ENCODE results near the gene PLEKHO1. TPM values are rescaled to one million over a fixed set of nuclear protein-coding genes. Genes with fewer than 3 reads are reported as not detected.

PLEKHO1 gene
- total RNA-seq, 1 experiment from 2014 or later = 2.1 TPM

DNA sequence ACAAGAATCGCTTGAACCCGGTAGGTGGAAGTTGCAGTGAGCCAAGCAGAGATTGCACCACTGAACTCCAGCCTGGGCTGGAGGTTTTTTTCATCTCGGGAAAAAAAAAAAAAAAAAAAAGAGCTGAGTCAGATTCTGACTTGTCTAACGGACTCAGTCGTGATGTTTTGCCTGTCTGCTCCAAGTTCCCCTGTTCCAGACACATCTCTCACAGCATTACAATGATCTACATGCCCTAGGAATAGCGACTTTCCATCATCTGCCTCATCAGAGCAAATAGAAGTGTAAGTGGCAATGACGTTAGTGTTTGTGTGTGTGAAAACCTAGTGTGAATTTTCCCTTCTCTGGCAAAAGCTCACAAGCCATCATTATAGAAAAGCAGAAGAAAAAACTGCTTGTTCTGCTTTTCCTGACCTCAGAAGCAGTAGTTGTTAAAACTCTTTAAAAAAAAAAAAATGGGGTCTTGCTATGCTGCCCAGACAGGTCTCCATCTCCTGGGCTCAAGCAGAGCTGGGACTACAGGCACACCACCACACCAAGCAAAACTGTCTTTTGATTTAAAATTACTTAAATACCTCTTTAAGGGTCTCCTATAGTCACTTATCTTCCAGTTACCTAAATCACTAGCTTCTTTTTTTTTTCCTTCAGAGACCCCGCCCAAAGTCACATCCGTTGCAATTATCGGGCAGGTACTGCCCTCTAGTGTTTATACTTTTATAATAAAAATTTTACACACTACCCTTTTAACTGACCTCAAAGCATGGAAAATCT, 37.3 kb downstream of the PLEKHO1 start:
- Mint-ChIP-seq H3K36me3 (ENCODE audit: insufficient read depth, unreplicated experiment) (peaks cover 3% of the 10 kb centered on the region), H3K4me3 (ENCODE audit: unreplicated experiment) (no peak overlapping the region), H3K27ac (ENCODE audit: unreplicated experiment) (no peak overlapping the region), H3K9me3 (ENCODE audit: unreplicated experiment) (no peaks in the 10 kb centered on the region), H3K4me1 (ENCODE audit: low read depth, unreplicated experiment) (peaks cover 4% of the 10 kb centered on the region), H3K27me3 (ENCODE audit: insufficient read depth, unreplicated experiment) (no peaks in the 10 kb centered on the region)
- no peak overlapping the region for H3K4me3 ChIP-seq (ENCODE audit: low read depth, low read length)
- H3K9me3 ChIP-seq = no peaks in the 10 kb centered on the region
- no TSS peak for BruUV-seq (replicated peaks)
- intact Hi-C loops (cut with micrococcal nuclease; ENCODE audit: unreplicated experiment) = loop anchor here (1.0 to 5.0 kb wide), 4 partner anchors 24 to 299 kb away; partner anchors contain the start of gene VPS45
- TF ChIP-seq, protein P1, sequence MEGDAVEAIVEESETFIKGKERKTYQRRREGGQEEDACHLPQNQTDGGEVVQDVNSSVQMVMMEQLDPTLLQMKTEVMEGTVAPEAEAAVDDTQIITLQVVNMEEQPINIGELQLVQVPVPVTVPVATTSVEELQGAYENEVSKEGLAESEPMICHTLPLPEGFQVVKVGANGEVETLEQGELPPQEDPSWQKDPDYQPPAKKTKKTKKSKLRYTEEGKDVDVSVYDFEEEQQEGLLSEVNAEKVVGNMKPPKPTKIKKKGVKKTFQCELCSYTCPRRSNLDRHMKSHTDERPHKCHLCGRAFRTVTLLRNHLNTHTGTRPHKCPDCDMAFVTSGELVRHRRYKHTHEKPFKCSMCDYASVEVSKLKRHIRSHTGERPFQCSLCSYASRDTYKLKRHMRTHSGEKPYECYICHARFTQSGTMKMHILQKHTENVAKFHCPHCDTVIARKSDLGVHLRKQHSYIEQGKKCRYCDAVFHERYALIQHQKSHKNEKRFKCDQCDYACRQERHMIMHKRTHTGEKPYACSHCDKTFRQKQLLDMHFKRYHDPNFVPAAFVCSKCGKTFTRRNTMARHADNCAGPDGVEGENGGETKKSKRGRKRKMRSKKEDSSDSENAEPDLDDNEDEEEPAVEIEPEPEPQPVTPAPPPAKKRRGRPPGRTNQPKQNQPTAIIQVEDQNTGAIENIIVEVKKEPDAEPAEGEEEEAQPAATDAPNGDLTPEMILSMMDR (IDR thresholded peaks at IDR 0.05; ENCODE audit: insufficient read depth in 1 of 2, low read depth in 1 of 2, low read length in 1 of 2, severe bottlenecking in 1 of 2, unreplicated experiment in 1 of 2) = peak; percentile 34 to 53
- DNase-seq = peak in 1 of 2 experiments; percentile 64
- ChIA-PET CTCF (interaction anchor here (0.6 to 1.9 kb wide), 31 partner anchors 9 to 304 kb away, joined by 3 to 22 read pairs (median 5); partner anchors contain the start of genes CIART, PLEKHO1 and VPS45), POLR2A (interaction anchor here (0.5 to 1.3 kb wide), 9 partner anchors 8 to 300 kb away, joined by 3 to 9 read pairs (median 3); partner anchors contain the start of gene VPS45)
- H3K4me1 ChIP-seq = peaks cover 6% of the 10 kb centered on the region
- no peaks in the 10 kb centered on the region for H3K27me3 ChIP-seq (replicated peaks; ENCODE audit: control insufficient read depth, insufficient read depth, low read length)
- no peaks in the 10 kb centered on the region for H3K36me3 ChIP-seq (ENCODE audit: control insufficient read depth, insufficient read depth, low read length)

DNA sequence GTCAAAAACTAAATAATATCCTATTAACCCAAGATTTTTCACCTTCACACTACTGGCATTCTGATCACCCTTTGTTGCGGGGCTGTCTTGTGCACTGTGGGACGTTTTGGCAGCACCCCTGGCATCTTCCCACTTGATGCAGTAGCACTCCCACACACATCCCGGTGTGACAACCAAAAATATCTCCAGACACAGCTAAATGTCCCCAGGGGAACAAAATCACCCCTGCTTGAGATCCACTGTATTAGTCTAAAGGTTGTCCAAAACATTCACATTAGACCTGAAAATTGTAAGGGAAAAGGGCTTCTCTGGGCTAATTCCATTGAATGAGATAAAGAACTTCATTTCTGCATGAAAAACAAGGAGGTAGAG, 37.8 kb downstream of the PLEKHO1 start:
- Mint-ChIP-seq H3K4me3 (ENCODE audit: unreplicated experiment) (no peak overlapping the region), H3K27ac (ENCODE audit: unreplicated experiment) (no peak overlapping the region), H3K4me1 (ENCODE audit: low read depth, unreplicated experiment) (peaks cover 4% of the 10 kb centered on the region), H3K27me3 (ENCODE audit: insufficient read depth, unreplicated experiment) (no peaks in the 10 kb centered on the region), H3K36me3 (ENCODE audit: insufficient read depth, unreplicated experiment) (peaks cover 4% of the 10 kb centered on the region), H3K9me3 (ENCODE audit: unreplicated experiment) (no peaks in the 10 kb centered on the region)
- ChIA-PET CTCF (interaction anchor here (0.6 to 1.9 kb wide), 21 partner anchors 9 to 301 kb away, joined by 3 to 22 read pairs (median 5); partner anchors contain the start of genes CIART and VPS45), POLR2A (interaction anchor here (0.7 to 1.3 kb wide), 3 partner anchors 9 to 300 kb away, joined by 3 to 9 read pairs (median 3); a partner anchor contains a TSS)
- no peak for DNase-seq
- Histone ChIP-seq H3K9me3 (no peaks in the 10 kb centered on the region), H3K36me3 (ENCODE audit: control insufficient read depth, insufficient read depth, low read length) (no peaks in the 10 kb centered on the region), H3K4me3 (ENCODE audit: low read depth, low read length) (no peak overlapping the region), H3K4me1 (peaks cover 12% of the 10 kb centered on the region), H3K27me3 (replicated peaks; ENCODE audit: control insufficient read depth, insufficient read depth, low read length) (no peaks in the 10 kb centered on the region)
- no TSS peak for BruUV-seq (replicated peaks)
- TF ChIP-seq, protein P1 (IDR thresholded peaks at IDR 0.05; ENCODE audit: insufficient read depth in 1 of 2, low read depth in 1 of 2, low read length in 1 of 2, severe bottlenecking in 1 of 2, unreplicated experiment in 1 of 2) = peak in 1 of 2 experiments; percentile 38
- intact Hi-C loops (cut with micrococcal nuclease; ENCODE audit: unreplicated experiment) = loop anchor here (1.0 to 5.0 kb wide), 4 partner anchors 25 to 299 kb away; partner anchors contain the start of gene VPS45

- peak overlapping the region; percentile 60 for H3K27ac Mint-ChIP-seq (ENCODE audit: unreplicated experiment)
- no peaks in the 10 kb centered on the region for H3K36me3 ChIP-seq (ENCODE audit: control insufficient read depth, insufficient read depth, low read length)
- H3K4me3 Mint-ChIP-seq (ENCODE audit: unreplicated experiment) = peak overlapping the region; percentile 28
- H3K27me3 Mint-ChIP-seq (ENCODE audit: insufficient read depth, unreplicated experiment) = no peaks in the 10 kb centered on the region
- no peaks in the 10 kb centered on the region for H3K9me3 ChIP-seq
- no peak overlapping the region for H3K4me3 ChIP-seq (ENCODE audit: low read depth, low read length)
- peaks cover 4% of the 10 kb centered on the region for H3K4me1 Mint-ChIP-seq (ENCODE audit: low read depth, unreplicated experiment)
- no TSS peak for BruUV-seq (replicated peaks)
- H3K4me1 ChIP-seq = peaks cover 18% of the 10 kb centered on the region; the same call in 1 of the 2 replicates
- ChIA-PET POLR2A (no interaction called here), CTCF (interaction anchor here (0.6 kb wide), 1 partner anchor 303 kb away, joined by 5 read pairs; no protein-coding TSS in a partner anchor)
- TF ChIP-seq, protein P1 (IDR thresholded peaks at IDR 0.05; ENCODE audit: insufficient read depth in 1 of 2, low read depth in 1 of 2, low read length in 1 of 2, severe bottlenecking in 1 of 2, unreplicated experiment in 1 of 2) = no peak
- H3K36me3 Mint-ChIP-seq (ENCODE audit: insufficient read depth, unreplicated experiment) = peaks cover 4% of the 10 kb centered on the region
- intact Hi-C loops (cut with micrococcal nuclease; ENCODE audit: unreplicated experiment) = no loop called here
- H3K9me3 Mint-ChIP-seq (ENCODE audit: unreplicated experiment) = no peaks in the 10 kb centered on the region
- DNase-seq = peak in 1 of 2 experiments; percentile 10
- no peaks in the 10 kb centered on the region for H3K27me3 ChIP-seq (replicated peaks; ENCODE audit: control insufficient read depth, insufficient read depth, low read length)
These were observed 42.3 kb downstream of the PLEKHO1 start for GRCh38 chr1:150192012-150192411.

All from Caco-2 (cell line).